Suprapubic skin (tissue), 4 donors: Measurements from ENCODE around the gene CACNA1I.

Experiments
- POLR2A ChIP-seq, 2 donors: fragments of 450-650 bp; IDR thresholded peaks; one replicate each; pipeline ENCODE4 v1.6.1; 2017; ENCODE audit warnings: antibody characterized with exemption in 2 of 2, mild to moderate bottlenecking in 2 of 2, moderate library complexity in 2 of 2
- POLR2AphosphoS5 ChIP-seq, 3 donors: sonication (generic); formaldehyde crosslinking; IDR thresholded peaks; one replicate each; pipeline ENCODE4 v1.6.1; 2017; ENCODE audit warnings: antibody characterized with exemption in 3 of 3
- TF ChIP-seq, protein P1 (sequence below), 2 donors: fragments of 200-600 bp in 1 of 2; fragments of 450-650 bp in 1 of 2; sonication (generic) in 1 of 2; IDR thresholded peaks; one replicate each; pipeline ENCODE4 v1.5.1; 2016 to 2019; ENCODE audit warnings: antibody characterized with exemption in 2 of 2, mild to moderate bottlenecking in 1 of 2, moderate library complexity in 1 of 2

DNA sequence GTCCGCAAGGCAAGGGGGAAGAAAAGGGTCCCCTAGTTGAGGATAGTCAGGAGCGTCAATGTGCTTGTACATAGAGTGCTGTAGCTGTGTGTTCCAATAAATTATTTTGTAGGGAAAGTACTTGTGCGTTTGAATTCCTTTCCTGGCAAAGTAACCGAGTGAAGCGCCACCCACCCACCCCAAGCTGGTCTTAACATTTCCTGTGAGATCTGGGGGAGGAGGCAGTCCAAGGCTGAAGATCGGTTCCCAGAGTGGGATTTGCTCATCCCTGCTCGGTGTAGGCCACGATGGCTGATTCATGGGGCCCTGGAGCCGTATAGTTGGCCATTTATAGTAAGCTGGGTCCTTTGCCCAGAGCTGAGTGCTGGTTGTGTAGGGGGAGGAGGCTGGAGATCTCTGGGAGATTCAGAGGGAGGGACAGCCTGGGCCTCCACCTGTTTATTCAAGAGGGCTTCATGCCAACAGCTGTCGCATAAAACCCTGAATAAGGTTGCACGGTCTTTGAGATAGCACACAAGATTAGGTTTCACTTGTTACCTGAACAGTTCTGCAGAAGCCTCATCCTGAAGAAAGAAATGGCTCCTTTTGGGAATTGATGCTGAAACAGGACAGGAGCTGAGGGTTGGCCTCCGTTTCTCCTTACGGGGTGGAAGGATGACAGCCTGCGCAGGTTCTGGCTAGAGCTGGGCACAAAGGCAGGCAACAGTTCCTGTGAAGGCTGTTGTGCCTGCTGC lies 47.8 kb upstream of the CACNA1I start:
- TF ChIP-seq, protein P1, sequence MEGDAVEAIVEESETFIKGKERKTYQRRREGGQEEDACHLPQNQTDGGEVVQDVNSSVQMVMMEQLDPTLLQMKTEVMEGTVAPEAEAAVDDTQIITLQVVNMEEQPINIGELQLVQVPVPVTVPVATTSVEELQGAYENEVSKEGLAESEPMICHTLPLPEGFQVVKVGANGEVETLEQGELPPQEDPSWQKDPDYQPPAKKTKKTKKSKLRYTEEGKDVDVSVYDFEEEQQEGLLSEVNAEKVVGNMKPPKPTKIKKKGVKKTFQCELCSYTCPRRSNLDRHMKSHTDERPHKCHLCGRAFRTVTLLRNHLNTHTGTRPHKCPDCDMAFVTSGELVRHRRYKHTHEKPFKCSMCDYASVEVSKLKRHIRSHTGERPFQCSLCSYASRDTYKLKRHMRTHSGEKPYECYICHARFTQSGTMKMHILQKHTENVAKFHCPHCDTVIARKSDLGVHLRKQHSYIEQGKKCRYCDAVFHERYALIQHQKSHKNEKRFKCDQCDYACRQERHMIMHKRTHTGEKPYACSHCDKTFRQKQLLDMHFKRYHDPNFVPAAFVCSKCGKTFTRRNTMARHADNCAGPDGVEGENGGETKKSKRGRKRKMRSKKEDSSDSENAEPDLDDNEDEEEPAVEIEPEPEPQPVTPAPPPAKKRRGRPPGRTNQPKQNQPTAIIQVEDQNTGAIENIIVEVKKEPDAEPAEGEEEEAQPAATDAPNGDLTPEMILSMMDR (IDR thresholded peaks at IDR 0.05), result no peak
- TF ChIP-seq POLR2A (IDR thresholded peaks at IDR 0.05) (no peak), POLR2AphosphoS5 (IDR thresholded peaks at IDR 0.05) (no peak)
